NOMO-1 treated with dmso at 0.1 percent for 144 hours (cell line): ENCODE measurements around the gene WNT9A.
"Not testable (repeated sequence)": the region's sequence is repeated elsewhere in the genome, so short reads cannot be mapped to it uniquely, and the experiment has no call there.

Experiments used
- DNase-seq: peaks from one replicate; lab custom pipeline; 2025; ENCODE audit not compliant: unreplicated experiment; lab: John Stamatoyannopoulos, UW

The WNT9A gene

GRCh38 chr1:227912866-227913265, 34.9 kb downstream of the WNT9A start:
- no peak for DNase-seq

GRCh38 chr1:227911376-227911775, 36.4 kb downstream of the WNT9A start:
- no peak for DNase-seq

GRCh38 chr1:227910511-227911153, 37.1 kb downstream of the WNT9A start:
- DNase-seq = no peak

- DNase-seq = not testable (repeated sequence)
These were observed 37.8 kb downstream of the WNT9A start for GRCh38 chr1:227909923-227910328.

- no peak for DNase-seq
These were observed 38.5 kb downstream of the WNT9A start for GRCh38 chr1:227909188-227909587.

GRCh38 chr1:227908359-227908758, 39.4 kb downstream of the WNT9A start:
- DNase-seq = no peak

GRCh38 chr1:227907439-227908015, 40.2 kb downstream of the WNT9A start:
- DNase-seq = no peak

GRCh38 chr1:227906550-227907071, 41.1 kb downstream of the WNT9A start:
- no peak for DNase-seq

GRCh38 chr1:227905573-227906487, 41.9 kb downstream of the WNT9A start:
- no peak for DNase-seq

GRCh38 chr1:227904541-227905335, 43.0 kb downstream of the WNT9A start:
- no peak for DNase-seq

- no peak for DNase-seq
These were observed 43.9 kb downstream of the WNT9A start for GRCh38 chr1:227903614-227904501.

GRCh38 chr1:227903061-227903521, 44.6 kb downstream of the WNT9A start:
- DNase-seq = no peak

GRCh38 chr1:227902641-227902990, 45.1 kb downstream of the WNT9A start:
- no peak for DNase-seq

- DNase-seq = no peak
These were observed 45.7 kb downstream of the WNT9A start for GRCh38 chr1:227901906-227902640.

GRCh38 chr1:227901239-227901905, 46.4 kb downstream of the WNT9A start:
- DNase-seq = no peak

- no peak for DNase-seq
These were observed 47.1 kb downstream of the WNT9A start for GRCh38 chr1:227900571-227901051.

GRCh38 chr1:227899820-227900449, 47.8 kb downstream of the WNT9A start:
- DNase-seq = no peak
